Fibroblast of skin of abdomen (primary cell): ENCODE results near the gene GPSM3.
"Not testable (repeated sequence)": the region's sequence is repeated elsewhere in the genome, so short reads cannot be mapped to it uniquely, and the experiment has no call there.

Experiments
- DNase-seq: peaks from one replicate; pipeline ENCODE4 v3.0.0-alpha.2; 2013

GPSM3 gene

DNA sequence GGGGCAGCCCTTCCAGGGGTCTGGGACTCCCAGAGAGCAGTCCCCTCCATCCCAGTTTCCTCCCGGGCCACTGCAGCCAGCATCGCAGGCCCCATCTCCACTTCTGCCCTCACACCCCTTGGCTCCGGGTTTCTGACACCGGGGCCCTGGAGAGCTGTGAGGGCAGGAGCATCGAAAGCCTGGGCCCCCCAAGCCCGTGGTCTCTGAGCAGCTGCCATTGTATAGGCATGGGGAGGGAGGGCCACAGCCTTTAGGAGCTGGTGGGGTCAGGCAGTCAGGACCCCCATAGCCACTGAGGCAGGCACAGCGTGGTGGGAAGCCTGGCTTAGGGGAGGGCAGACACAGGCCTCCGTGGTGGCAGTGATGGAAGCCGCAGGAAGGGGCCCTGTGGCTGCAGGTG is 9.7 kb upstream of the GPSM3 start:
- DNase-seq = no peak

GRCh38 chr6:32200711-32201475 is 8.4 kb upstream of the GPSM3 start:
- no peak for DNase-seq

DNA sequence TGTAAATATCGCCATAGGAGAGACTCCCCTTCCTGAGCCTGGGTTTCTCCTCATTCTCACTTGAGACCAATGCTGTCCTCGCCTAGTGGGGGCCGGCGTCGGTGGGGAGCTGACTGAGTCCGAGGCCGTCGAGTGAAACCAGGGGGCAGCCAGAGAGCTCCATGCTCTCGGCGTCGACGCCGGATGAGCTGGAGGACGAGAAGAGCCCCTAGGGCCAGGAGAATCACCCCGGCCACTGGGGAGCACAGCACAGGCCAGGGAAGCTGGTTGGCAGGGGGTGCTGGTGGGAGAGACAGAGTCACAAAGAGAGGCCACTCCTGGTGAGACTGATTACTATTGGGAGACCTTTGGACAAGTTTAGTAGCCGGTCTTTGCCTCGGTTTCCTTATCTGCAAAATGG is 6.4 kb upstream of the GPSM3 start:
- DNase-seq = no peak

DNA sequence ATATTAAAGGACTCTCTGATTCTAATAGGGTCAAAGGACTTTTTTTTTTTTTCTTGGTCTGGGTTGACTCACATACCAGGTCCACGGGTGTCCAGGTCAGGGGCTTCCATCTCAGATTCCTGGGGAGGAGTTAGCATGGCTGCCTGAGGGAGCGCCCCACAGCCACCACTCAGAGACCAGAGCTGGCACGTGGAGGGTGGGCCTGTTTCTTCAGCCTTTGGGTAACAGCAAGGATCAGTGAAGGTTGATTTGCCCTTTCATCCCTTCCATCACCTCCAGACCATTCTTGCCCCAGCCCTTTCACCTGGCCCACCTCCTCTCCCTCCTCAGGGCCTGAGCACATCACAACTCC is 5.9 kb upstream of the GPSM3 start:
- no peak for DNase-seq

GRCh38 chr6:32196682-32197616 is 4.5 kb upstream of the GPSM3 start:
- DNase-seq = no peak

DNA sequence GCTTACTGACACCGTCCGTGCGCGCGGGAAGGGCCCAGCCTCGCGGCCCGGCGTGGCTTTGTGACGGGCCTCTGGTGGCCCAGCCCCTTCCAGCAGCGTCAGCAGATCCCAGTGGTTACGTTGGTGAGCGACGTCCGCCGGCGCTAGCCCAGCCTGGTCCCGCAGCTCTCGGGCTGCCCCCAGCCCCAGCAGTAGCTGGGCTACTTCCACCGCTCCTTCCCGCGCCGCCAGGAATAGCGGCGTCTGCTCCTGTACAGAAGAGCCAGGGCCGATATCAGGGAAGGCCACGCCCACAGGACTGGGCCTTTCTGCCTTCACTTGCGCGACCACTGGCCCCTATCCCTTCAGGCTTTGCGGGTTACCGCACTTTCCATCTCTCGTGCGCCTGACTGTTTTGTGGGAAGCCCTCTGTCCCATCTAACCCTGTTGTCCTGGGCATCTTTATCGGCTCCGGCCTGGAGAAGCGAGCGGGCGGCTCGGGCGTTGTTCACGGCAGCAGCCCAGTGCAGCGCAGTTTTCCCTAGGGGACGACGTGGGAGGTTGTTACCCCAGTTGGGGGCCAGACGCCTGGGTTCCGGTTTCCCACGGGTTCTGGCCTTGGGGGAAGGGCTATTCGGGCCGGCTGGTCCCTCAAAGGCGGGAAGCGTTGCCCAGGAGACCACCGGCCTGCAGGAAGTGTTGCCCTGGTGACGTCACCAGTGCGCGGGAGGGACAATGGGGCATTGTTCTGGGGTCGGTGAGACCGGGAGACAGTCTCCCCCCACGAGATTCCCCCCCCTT is 3.6 kb upstream of the GPSM3 start:
- peak; percentile 86 for DNase-seq

DNA sequence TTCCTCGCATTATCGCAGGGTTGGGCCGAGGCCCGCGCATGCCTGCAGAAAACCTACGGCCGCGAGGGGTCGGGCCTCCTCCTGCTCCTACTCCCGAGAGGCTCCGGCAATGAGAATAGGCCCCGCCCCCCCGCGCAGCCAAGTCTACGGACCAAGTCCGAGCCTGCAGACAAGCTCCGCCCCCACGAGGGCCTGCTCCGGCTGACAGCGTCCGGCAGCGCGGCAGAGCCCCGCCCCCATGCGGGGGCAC is 3.1 kb upstream of the GPSM3 start:
- peak; percentile 100 for DNase-seq

- DNase-seq = peak; percentile 58
Observed at GRCh38 chr6:32194825-32195651, 2.6 kb upstream of the GPSM3 start.

DNA sequence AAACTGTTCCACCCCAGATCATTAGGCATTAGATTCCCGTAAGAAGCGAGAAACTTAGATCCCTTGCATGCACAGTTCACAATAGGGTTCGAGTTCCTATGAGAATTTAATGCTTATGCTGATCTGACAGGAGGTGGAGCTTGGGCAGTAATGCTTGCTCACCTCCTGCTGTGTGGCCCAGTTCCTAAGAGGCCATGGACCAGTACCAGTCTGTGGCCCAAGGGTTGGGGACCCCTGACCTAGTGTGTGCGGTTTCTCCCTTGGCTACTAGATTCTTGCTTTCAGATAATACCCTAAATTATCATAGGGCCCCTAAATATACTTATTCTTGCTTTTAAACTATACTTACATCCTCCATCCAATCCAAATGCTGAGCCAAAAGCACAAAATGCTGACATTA is 1.9 kb upstream of the GPSM3 start:
- no peak for DNase-seq

DNA sequence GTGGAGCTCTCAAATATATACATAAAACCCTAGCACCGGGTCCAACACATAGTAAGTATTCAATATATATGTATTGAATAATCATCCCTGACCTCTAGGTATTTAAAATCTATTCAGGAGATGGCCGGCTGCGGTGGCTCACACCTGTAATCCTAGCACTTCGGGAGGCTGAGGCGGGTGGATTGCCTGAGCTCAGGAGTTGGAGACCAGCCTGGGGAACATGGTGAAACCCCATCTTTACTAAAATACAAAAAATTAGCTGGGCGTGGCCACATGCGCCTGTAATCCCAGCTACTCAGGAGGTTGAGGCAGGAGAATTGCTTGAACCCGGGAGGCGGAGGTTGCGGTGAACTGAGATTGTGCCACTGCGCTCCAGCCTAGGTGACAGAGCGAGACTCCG is 653 bp upstream of the GPSM3 start:
- DNase-seq = not testable (repeated sequence)

DNA sequence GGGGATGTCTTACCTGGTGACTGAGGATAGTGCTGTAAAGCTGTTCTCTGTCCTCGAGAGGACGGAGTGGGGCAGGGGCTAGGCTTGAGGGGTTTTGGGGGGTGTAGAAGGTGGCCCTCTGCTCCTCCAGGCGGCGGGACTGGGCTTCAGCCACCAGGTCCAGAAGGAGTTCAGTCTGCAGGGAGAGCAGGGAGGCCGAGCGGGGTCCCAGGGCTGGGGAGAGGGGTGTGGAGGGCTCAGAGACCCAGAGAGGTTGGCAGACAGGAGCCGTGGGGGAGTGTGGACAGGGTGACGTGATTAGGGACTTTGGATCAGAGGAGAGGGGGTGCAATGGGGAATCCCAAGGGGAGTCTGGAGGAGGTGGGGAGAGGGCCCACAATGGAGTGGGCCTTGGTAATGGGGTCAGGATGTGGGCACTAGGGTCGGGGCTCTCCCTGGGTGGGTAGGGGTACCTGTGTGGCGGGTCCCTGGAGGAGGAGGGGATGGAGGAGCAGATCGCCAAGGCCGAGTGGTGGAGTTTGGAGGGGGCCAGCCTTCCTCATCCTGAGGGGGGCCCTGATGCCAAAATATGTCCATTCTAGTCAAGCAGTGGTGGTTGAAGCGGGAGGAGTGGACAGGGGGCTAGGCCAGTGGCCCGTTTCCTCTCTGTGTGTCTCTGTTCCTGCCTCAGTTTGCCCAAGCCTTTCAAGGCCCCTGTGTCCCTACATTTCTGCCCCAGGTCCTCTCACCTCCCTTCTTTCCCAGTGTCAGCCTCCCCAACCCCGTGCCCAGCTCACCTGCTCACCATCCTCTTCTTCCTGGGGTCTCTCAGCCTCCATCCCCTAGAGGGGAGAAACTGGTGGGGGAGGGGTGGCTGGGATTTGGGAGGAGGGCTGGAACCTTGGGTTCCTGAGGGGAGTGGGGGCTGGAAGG is 491 bp downstream of the GPSM3 start:
- no peak for DNase-seq

DNA sequence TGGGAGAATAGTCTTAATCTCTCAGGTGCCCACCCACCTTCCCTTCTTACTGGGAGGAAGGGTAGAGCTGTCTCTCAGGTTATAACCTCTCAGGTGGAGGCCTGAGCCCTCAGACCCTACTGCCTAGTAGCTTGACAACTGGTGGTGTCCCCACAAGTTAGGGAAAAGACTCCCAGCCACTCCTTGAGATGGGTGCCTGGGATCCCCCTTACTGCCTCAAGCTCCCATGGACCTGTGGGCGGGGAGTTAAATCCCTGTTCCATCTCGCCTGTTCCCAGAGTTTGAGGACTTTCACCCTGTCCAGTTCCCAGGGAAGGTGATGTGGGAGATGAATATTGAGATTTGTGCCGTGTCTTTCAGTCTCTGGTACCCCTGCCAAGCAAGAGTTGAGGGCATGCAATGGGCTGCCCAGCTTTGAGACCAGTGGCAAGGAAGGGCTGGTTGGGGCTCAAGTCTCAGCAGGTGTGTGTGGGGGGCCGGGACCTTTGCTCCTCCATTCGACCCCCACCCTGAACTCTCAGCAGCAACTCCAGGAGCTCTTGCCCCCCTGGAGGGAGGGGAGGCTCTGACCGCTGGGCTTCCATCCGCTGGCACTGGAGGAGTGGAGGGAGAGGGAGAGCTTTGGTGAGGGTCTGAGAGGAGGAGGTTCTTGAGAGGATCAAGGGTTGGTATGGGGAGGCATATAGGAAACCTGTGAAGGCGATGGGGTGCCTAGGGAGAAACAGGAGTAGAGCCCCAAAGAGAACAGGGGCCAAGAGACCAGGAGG is 1.3 kb downstream of the GPSM3 start:
- DNase-seq = no peak

DNA sequence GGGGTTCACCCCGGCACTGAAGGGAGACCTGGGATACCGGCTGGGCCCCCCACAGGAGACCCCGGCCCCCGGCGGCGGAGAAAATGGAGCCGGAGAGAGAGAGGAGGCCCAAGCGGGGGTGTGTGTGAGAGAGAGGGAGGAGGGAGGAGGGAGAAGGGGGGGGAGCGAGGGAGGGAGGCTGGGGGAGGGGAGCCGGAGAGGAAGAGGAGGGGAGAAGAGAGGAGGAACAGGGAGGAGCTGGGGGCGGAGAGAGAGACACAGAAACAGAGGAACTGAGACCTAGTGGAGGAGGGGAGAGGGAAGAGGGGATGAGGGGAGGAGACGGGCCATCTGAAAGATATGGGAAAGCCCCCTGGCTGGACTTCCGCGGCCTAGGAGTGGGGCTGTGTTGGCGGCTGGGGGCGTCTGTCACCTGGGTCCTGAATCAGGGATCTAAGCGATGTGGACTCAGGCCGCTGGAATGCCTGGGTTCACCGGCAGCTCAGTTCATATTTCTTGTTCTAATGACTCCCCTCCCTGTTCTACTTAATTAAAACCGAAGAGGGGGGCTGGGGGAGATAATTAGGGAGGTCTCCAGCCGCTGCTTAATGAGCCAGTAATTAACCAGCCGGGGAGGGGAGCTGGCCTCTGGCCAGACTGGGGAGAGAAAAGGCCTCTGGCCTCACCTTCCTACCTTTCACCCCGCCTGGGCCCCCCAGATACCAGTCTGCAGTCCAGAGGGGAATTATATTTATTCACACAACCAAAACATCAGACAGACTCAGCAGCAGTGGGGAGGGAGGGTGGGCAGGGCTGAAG is 2.2 kb downstream of the GPSM3 start, which contains the start of gene PBX2:
TSS of gene PBX2 (minus strand) at position 149 of the 798 bp plus-strand sequence. CDS start 287 bp downstream, outside the sequence.
- DNase-seq = peak; percentile 94

GRCh38 chr6:32189742-32190053 is 2.7 kb downstream of the GPSM3 start:
- DNase-seq = no peak

DNA sequence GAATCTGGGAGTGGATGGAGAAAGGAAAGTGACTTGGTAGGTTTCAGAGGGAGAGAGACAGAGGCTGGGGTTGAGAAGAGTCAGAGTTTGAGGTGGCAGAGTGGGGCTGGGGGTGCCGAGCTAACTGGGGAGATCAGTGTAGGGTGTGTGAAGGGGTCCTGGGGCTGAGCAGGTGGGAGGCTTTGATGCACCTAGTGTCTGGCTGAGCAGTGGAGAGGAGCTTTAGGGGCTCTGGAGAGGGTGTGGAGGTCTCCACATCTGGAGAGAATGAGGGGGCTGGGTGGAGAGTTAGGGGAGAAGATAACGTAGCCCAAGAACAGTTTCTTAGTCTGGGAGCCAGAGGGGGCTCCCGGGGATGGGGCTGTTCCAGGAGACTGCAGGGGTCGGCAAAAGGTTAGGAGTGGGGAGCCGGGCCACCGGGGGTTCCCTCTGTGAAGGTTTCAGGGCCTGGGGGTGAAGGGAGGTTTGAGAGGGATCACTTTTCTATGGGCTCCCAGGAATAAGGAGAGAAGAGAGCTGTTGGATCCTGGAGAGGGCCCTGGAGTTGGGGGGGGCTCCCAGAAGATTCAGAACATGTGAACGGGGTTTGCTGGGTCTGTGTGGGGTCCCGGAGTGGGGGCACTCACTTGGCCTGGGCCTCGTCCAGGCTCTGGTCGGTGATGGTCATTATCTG is 3.2 kb downstream of the GPSM3 start:
- no peak for DNase-seq

DNA sequence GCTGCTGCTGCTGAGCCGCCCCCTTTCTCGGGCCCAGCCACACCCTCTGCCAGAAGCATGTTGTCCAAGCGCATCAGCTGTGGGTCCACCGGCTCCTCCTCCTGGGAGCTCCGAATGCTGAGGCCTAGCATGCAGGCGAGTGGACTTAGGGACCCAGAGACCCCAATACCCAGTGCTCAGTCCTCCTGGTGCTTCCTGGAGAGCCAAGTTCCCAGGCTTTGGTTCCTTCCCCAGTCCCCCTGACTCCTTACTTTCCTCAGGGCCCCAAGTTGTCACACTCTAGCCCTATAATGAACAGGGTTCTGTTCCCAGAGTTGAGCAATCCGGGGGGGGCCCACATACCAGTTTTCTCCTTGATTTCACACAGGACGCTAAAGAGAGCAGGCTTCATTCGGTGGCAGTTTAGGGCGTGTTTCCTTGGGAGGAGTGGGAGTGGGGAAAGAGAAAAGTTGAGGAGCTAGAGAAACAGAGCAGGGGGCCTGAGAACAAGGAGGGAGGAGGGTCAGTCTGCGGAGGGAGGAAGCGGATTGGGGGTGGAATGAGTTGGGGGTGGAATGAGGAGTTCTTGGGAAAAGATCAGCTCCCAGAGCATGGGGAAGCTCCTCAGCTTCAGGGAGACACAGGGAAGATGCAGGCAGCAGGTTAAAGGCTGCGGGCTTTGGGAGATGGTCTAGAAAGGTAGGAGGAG is 3.9 kb downstream of the GPSM3 start:
- DNase-seq = peak; percentile 16

- DNase-seq = not testable (repeated sequence)
Observed at GRCh38 chr6:32187725-32188380, 4.6 kb downstream of the GPSM3 start.
